ENCODE results near the gene TRMT1. TPM values are rescaled to one million over a fixed set of nuclear protein-coding genes. Genes with fewer than 3 reads are reported as not detected.

Gene TRMT1
- total and polyA plus RNA-seq, 2 experiments from 2014 or later = 88.6 to 90.1 TPM

DNA sequence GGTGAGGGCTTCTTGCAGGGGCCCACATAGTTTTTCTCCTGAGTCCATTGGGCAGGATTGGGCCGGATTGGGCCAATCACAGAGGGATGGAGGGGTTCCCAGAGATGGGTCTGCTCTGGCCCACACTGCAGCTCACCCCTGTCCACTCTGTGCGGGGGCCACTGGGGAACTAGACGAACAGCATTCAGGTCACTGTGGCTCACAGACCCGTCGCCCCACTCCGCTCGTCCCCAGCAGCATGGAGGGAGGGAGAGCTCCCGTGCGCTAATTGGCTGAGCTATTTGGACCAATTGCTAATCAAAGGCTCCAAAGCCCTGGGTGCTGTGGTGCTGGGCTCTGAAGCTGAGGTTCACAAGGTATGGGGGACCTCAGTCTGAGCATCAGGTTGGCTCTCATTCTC lies 12.8 kb upstream of the TRMT1 start:
- peaks cover 29% of the 10 kb centered on the region for H3K36me3 Mint-ChIP-seq (ENCODE audit: low read depth)
- DNase-seq (ENCODE audit: low spot score) = no peak

More for the DNA sequence above, 12.8 kb upstream of the TRMT1 start:
- Histone ChIP-seq H3K27ac (ENCODE audit: low read depth) (no peak overlapping the region), H3K36me3 (ENCODE audit: insufficient read depth) (no peaks in the 10 kb centered on the region), H3K9me2 (ENCODE audit: insufficient read depth) (no peaks in the 10 kb centered on the region), H3K4me2 (no peak overlapping the region), H2AFZ (no peak overlapping the region), H3K27me3 (ENCODE audit: insufficient read depth) (no peaks in the 10 kb centered on the region), H4K20me1 (replicated peaks; ENCODE audit: insufficient read depth) (peaks cover 92% of the 10 kb centered on the region), H3F3A (replicated peaks; ENCODE audit: low read depth) (no peaks in the 10 kb centered on the region), H3K79me2 (replicated peaks; ENCODE audit: insufficient read depth) (peaks cover 100% of the 10 kb centered on the region), H3K4me3 (no peak overlapping the region), H3K4me1 (ENCODE audit: insufficient read depth) (no peaks in the 10 kb centered on the region)
- H3K4me1 Mint-ChIP-seq = peaks cover 5% of the 10 kb centered on the region; the same call in 2 of the 3 replicates
- H3K4me3 Mint-ChIP-seq = no peak overlapping the region
- no peaks in the 10 kb centered on the region for H3K9me3 Mint-ChIP-seq
- peaks cover 14% of the 10 kb centered on the region for H3K27me3 Mint-ChIP-seq (ENCODE audit: insufficient read depth, low read depth, poor library complexity)
- H3K27ac Mint-ChIP-seq = no peak overlapping the region
- no peak for ATAC-seq
- TF ChIP-seq NANOG (IDR thresholded peaks at IDR 0.05; ENCODE audit: borderline replicate concordance) = no peak
- TF ChIP-seq EZH2 (IDR thresholded peaks at IDR 0.05; ENCODE audit: low read depth, unreplicated experiment) = no peak
- TF ChIP-seq EZH2phosphoT487 (IDR thresholded peaks at IDR 0.05; ENCODE audit: unreplicated experiment) = no peak
- no peak for TF ChIP-seq ZNF331 (CRISPR knock-in tag; IDR thresholded peaks at IDR 0.05; ENCODE audit: low read depth)
- TF ChIP-seq, protein P1, sequence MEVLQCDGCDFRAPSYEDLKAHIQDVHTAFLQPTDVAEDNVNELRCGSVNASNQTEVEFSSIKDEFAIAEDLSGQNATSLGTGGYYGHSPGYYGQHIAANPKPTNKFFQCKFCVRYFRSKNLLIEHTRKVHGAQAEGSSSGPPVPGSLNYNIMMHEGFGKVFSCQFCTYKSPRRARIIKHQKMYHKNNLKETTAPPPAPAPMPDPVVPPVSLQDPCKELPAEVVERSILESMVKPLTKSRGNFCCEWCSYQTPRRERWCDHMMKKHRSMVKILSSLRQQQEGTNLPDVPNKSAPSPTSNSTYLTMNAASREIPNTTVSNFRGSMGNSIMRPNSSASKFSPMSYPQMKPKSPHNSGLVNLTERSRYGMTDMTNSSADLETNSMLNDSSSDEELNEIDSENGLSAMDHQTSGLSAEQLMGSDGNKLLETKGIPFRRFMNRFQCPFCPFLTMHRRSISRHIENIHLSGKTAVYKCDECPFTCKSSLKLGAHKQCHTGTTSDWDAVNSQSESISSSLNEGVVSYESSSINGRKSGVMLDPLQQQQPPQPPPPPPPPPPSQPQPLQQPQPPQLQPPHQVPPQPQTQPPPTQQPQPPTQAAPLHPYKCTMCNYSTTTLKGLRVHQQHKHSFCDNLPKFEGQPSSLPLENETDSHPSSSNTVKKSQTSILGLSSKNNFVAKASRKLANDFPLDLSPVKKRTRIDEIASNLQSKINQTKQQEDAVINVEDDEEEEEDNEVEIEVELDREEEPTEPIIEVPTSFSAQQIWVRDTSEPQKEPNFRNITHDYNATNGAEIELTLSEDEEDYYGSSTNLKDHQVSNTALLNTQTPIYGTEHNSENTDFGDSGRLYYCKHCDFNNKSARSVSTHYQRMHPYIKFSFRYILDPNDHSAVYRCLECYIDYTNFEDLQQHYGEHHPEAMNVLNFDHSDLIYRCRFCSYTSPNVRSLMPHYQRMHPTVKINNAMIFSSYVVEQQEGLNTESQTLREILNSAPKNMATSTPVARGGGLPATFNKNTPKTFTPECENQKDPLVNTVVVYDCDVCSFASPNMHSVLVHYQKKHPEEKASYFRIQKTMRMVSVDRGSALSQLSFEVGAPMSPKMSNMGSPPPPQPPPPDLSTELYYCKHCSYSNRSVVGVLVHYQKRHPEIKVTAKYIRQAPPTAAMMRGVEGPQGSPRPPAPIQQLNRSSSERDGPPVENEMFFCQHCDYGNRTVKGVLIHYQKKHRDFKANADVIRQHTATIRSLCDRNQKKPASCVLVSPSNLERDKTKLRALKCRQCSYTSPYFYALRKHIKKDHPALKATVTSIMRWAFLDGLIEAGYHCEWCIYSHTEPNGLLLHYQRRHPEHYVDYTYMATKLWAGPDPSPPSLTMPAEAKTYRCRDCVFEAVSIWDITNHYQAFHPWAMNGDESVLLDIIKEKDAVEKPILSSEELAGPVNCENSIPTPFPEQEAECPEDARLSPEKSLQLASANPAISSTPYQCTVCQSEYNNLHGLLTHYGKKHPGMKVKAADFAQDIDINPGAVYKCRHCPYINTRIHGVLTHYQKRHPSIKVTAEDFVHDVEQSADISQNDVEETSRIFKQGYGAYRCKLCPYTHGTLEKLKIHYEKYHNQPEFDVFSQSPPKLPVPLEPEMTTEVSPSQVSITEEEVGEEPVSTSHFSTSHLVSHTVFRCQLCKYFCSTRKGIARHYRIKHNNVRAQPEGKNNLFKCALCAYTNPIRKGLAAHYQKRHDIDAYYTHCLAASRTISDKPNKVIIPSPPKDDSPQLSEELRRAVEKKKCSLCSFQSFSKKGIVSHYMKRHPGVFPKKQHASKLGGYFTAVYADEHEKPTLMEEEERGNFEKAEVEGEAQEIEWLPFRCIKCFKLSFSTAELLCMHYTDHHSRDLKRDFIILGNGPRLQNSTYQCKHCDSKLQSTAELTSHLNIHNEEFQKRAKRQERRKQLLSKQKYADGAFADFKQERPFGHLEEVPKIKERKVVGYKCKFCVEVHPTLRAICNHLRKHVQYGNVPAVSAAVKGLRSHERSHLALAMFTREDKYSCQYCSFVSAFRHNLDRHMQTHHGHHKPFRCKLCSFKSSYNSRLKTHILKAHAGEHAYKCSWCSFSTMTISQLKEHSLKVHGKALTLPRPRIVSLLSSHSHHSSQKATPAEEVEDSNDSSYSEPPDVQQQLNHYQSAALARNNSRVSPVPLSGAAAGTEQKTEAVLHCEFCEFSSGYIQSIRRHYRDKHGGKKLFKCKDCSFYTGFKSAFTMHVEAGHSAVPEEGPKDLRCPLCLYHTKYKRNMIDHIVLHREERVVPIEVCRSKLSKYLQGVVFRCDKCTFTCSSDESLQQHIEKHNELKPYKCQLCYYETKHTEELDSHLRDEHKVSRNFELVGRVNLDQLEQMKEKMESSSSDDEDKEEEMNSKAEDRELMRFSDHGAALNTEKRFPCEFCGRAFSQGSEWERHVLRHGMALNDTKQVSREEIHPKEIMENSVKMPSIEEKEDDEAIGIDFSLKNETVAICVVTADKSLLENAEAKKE (CRISPR knock-in tag; IDR thresholded peaks at IDR 0.05) = no peak
- TF ChIP-seq, protein P2, sequence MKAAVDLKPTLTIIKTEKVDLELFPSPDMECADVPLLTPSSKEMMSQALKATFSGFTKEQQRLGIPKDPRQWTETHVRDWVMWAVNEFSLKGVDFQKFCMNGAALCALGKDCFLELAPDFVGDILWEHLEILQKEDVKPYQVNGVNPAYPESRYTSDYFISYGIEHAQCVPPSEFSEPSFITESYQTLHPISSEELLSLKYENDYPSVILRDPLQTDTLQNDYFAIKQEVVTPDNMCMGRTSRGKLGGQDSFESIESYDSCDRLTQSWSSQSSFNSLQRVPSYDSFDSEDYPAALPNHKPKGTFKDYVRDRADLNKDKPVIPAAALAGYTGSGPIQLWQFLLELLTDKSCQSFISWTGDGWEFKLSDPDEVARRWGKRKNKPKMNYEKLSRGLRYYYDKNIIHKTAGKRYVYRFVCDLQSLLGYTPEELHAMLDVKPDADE (IDR thresholded peaks at IDR 0.05) = no peak
- TF ChIP-seq CREB1 (CRISPR knock-in tag; IDR thresholded peaks at IDR 0.05; ENCODE audit: low read depth) = no peak
- TF ChIP-seq, protein P3, sequence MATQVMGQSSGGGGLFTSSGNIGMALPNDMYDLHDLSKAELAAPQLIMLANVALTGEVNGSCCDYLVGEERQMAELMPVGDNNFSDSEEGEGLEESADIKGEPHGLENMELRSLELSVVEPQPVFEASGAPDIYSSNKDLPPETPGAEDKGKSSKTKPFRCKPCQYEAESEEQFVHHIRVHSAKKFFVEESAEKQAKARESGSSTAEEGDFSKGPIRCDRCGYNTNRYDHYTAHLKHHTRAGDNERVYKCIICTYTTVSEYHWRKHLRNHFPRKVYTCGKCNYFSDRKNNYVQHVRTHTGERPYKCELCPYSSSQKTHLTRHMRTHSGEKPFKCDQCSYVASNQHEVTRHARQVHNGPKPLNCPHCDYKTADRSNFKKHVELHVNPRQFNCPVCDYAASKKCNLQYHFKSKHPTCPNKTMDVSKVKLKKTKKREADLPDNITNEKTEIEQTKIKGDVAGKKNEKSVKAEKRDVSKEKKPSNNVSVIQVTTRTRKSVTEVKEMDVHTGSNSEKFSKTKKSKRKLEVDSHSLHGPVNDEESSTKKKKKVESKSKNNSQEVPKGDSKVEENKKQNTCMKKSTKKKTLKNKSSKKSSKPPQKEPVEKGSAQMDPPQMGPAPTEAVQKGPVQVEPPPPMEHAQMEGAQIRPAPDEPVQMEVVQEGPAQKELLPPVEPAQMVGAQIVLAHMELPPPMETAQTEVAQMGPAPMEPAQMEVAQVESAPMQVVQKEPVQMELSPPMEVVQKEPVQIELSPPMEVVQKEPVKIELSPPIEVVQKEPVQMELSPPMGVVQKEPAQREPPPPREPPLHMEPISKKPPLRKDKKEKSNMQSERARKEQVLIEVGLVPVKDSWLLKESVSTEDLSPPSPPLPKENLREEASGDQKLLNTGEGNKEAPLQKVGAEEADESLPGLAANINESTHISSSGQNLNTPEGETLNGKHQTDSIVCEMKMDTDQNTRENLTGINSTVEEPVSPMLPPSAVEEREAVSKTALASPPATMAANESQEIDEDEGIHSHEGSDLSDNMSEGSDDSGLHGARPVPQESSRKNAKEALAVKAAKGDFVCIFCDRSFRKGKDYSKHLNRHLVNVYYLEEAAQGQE (IDR thresholded peaks at IDR 0.05; ENCODE audit: unreplicated experiment) = no peak
- no peak for TF ChIP-seq JUNB (IDR thresholded peaks at IDR 0.05; ENCODE audit: unreplicated experiment)
- TF ChIP-seq STAT1 (IDR thresholded peaks at IDR 0.05; ENCODE audit: unreplicated experiment) = no peak
- TF ChIP-seq ZNF114 (CRISPR knock-in tag; IDR thresholded peaks at IDR 0.05) = no peak
- TF ChIP-seq POLR2AphosphoS5 (IDR thresholded peaks at IDR 0.05; ENCODE audit: low read depth) = no peak
- TF ChIP-seq, protein P4, sequence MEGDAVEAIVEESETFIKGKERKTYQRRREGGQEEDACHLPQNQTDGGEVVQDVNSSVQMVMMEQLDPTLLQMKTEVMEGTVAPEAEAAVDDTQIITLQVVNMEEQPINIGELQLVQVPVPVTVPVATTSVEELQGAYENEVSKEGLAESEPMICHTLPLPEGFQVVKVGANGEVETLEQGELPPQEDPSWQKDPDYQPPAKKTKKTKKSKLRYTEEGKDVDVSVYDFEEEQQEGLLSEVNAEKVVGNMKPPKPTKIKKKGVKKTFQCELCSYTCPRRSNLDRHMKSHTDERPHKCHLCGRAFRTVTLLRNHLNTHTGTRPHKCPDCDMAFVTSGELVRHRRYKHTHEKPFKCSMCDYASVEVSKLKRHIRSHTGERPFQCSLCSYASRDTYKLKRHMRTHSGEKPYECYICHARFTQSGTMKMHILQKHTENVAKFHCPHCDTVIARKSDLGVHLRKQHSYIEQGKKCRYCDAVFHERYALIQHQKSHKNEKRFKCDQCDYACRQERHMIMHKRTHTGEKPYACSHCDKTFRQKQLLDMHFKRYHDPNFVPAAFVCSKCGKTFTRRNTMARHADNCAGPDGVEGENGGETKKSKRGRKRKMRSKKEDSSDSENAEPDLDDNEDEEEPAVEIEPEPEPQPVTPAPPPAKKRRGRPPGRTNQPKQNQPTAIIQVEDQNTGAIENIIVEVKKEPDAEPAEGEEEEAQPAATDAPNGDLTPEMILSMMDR (conservative IDR thresholded peaks at IDR 0.05; ENCODE audit: low read depth in 2 of 2) = no peak

Data from GM23338 (cell line).